Measurements from ENCODE around the gene PAX1. TPM values are rescaled to one million over a fixed set of nuclear protein-coding genes. Genes with fewer than 3 reads are reported as not detected.
A peak's percentile ranks its signal among the peaks of the same experiment; 100 is the strongest.

Gene PAX1
- total RNA-seq (2021) = 0.09 and 0.50 TPM in 2 replicates
- Bru-seq, nascent RNA = percentile 20 among the genes with signal in this experiment
- percentile 23 among the genes with signal in this experiment for BruChase-seq, experiment 1, labeled RNA remaining after a 2-hour chase
- BruChase-seq, experiment 2, labeled RNA remaining after a 6-hour chase = percentile 30 among the genes with signal in this experiment
- long read RNA-seq, partial matches to known transcripts = 0 of 2 reads
- long read RNA-seq, other reads (novel, unspliced or antisense) = 1 of 2 reads

DNA sequence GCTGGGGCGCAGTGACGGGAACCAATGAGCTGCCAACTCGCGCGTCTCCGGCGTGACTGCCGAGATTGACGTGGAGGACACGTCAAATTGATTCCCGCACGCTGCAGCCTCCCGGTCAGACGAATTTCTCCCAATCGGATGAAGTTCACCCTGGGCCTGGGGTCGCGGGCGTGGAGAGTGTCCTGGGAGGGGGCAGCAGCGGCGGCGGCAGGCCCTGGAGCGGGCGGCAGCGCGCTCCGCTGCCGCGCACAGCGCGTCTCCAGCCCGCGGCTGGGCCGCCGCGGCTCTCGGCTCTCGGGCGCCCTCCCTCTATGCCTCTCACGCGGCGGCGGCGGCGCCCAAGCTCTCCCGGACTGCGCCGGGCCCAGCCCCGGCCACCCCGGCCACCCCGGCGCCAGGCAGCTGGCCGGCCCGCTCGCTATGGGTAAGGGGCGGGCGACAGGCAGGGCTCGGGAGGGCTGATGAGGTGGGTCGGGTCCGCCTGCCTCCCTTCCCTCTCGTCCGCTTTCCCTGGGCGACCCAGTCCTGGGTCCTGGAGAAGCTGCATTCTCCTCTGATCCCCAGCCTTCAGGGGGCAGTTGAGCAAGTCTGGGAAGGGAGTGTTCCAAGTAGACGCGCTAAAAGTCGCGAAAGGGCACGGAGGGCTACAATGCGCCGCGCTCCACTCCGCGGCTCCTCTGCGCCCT lies at the start of gene PAX1:
TSS of gene PAX1 (plus strand) at position 90 of the 686 bp plus-strand sequence. CDS start at position 139, 49 bp downstream.
- no TSS peak for BruUV-seq (replicated peaks)
- peak within 1 kb of the TSS; percentile 44 for H3K4me3 ChIP-seq (ENCODE audit: low read depth, low read length, poor library complexity, severe bottlenecking)
- peaks cover 3% of the 10 kb centered on the region for H3K4me1 ChIP-seq (ENCODE audit: insufficient read depth, low read length, poor library complexity, severe bottlenecking)
- H3K9me3 ChIP-seq (ENCODE audit: low read depth, low read length, poor library complexity, severe bottlenecking) = no peaks in the 10 kb centered on the region
- intact Hi-C loops (cut with micrococcal nuclease; ENCODE audit: unreplicated experiment) = no loop called here
- ChIA-PET POLR2A (ENCODE audit: low non-redundant PET) (no interaction called here), CTCF (interaction anchor here (0.6 to 0.7 kb wide), 2 partner anchors 37 to 1380 kb away, joined by 3 read pairs; partner anchors contain the start of gene CD93)
- TF ChIP-seq EZH2 (IDR thresholded peaks at IDR 0.05; ENCODE audit: borderline replicate concordance, low read depth, low read length, poor library complexity, severe bottlenecking) = no peak
- TF ChIP-seq, protein P1, sequence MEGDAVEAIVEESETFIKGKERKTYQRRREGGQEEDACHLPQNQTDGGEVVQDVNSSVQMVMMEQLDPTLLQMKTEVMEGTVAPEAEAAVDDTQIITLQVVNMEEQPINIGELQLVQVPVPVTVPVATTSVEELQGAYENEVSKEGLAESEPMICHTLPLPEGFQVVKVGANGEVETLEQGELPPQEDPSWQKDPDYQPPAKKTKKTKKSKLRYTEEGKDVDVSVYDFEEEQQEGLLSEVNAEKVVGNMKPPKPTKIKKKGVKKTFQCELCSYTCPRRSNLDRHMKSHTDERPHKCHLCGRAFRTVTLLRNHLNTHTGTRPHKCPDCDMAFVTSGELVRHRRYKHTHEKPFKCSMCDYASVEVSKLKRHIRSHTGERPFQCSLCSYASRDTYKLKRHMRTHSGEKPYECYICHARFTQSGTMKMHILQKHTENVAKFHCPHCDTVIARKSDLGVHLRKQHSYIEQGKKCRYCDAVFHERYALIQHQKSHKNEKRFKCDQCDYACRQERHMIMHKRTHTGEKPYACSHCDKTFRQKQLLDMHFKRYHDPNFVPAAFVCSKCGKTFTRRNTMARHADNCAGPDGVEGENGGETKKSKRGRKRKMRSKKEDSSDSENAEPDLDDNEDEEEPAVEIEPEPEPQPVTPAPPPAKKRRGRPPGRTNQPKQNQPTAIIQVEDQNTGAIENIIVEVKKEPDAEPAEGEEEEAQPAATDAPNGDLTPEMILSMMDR (conservative IDR thresholded peaks at IDR 0.05; ENCODE audit: low read depth, low read length) = no peak
- H3K27ac ChIP-seq (ENCODE audit: low read depth, low read length, poor library complexity, severe bottlenecking) = no peak within 1 kb of the TSS
- peak; percentile 38 for DNase-seq (ENCODE audit: low spot score)
- peaks cover 86% of the 10 kb centered on the region for H3K27me3 ChIP-seq (replicated peaks; ENCODE audit: insufficient read depth, low read depth, low read length, poor library complexity)
- no peaks in the 10 kb centered on the region for H3K36me3 ChIP-seq (ENCODE audit: insufficient read depth, low read length, poor library complexity, severe bottlenecking)

- no peak for DNase-seq (ENCODE audit: low spot score)
- H3K36me3 ChIP-seq (ENCODE audit: insufficient read depth, low read length, poor library complexity, severe bottlenecking) = no peaks in the 10 kb centered on the region
- H3K9me3 ChIP-seq (ENCODE audit: low read depth, low read length, poor library complexity, severe bottlenecking) = no peaks in the 10 kb centered on the region
- H3K4me3 ChIP-seq (ENCODE audit: low read depth, low read length, poor library complexity, severe bottlenecking) = no peak overlapping the region
- TF ChIP-seq EZH2 (IDR thresholded peaks at IDR 0.05; ENCODE audit: borderline replicate concordance, low read depth, low read length, poor library complexity, severe bottlenecking) = no peak
- TF ChIP-seq, protein P1 (conservative IDR thresholded peaks at IDR 0.05; ENCODE audit: low read depth, low read length) = no peak
- no peaks in the 10 kb centered on the region for H3K4me1 ChIP-seq (ENCODE audit: insufficient read depth, low read length, poor library complexity, severe bottlenecking)
- ChIA-PET POLR2A (ENCODE audit: low non-redundant PET) (no interaction called here), CTCF (no interaction called here)
- H3K27ac ChIP-seq (ENCODE audit: low read depth, low read length, poor library complexity, severe bottlenecking) = no peak overlapping the region
- peaks cover 62% of the 10 kb centered on the region for H3K27me3 ChIP-seq (replicated peaks; ENCODE audit: insufficient read depth, low read depth, low read length, poor library complexity)
- intact Hi-C loops (cut with micrococcal nuclease; ENCODE audit: unreplicated experiment) = no loop called here
- no TSS peak for BruUV-seq (replicated peaks)
Measured at GRCh38 chr20:21656308-21657067, 49.0 kb upstream of the PAX1 start.

DNA sequence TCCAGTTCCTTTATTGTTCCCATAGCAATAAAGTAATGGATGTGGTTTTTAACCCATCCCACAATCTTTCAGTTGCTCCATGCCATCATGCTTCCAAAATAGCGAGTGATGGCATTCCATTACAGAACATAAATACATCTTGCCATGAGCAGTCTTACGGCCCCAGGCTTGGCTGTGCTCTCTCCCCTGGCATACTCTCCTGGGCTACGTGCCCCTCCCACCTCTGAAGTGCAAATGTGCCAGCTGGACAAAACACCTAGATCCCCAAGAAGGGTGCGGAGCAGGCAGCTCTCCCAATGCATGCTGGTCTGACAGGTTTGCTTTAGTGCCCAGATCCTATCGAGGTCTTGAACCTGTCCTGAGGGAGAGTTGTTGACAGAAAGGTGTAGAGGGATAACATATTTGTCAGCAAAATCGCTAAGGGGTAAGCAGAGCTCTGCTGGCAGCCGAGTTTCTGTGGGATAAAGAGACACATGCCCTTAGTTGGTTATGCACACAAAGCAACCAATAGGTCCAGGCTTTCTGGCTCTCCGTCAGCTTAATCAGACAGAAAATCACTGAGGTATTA lies 43.9 kb upstream of the PAX1 start:
- intact Hi-C loops (cut with micrococcal nuclease; ENCODE audit: unreplicated experiment) = no loop called here
- no peak overlapping the region for H3K27ac ChIP-seq (ENCODE audit: low read depth, low read length, poor library complexity, severe bottlenecking)
- POLR2A ChIA-PET (ENCODE audit: low non-redundant PET) = no interaction called here
- H3K27me3 ChIP-seq (replicated peaks; ENCODE audit: insufficient read depth, low read depth, low read length, poor library complexity) = peaks cover 54% of the 10 kb centered on the region
- H3K4me3 ChIP-seq (ENCODE audit: low read depth, low read length, poor library complexity, severe bottlenecking) = no peak overlapping the region
- no peaks in the 10 kb centered on the region for H3K36me3 ChIP-seq (ENCODE audit: insufficient read depth, low read length, poor library complexity, severe bottlenecking)
- no TSS peak for BruUV-seq (replicated peaks)
- CTCF ChIA-PET = no interaction called here
- H3K4me1 ChIP-seq (ENCODE audit: insufficient read depth, low read length, poor library complexity, severe bottlenecking) = no peaks in the 10 kb centered on the region
- no peaks in the 10 kb centered on the region for H3K9me3 ChIP-seq (ENCODE audit: low read depth, low read length, poor library complexity, severe bottlenecking)
- DNase-seq (ENCODE audit: low spot score) = no peak
- TF ChIP-seq EZH2 (IDR thresholded peaks at IDR 0.05; ENCODE audit: borderline replicate concordance, low read depth, low read length, poor library complexity, severe bottlenecking) = no peak
- TF ChIP-seq, protein P1 (conservative IDR thresholded peaks at IDR 0.05; ENCODE audit: low read depth, low read length) = no peak

Data from A673 (cell line).